Fibroblast of upper back skin (primary cell): ENCODE measurements around the gene ZNF444.
"Not testable (repeated sequence)": the region's sequence is repeated elsewhere in the genome, so short reads cannot be mapped to it uniquely, and the experiment has no call there.

Experiments
- DNase-seq: peaks from one replicate; pipeline ENCODE4 v3.0.0-alpha.2; 2013

ZNF444 gene

DNA sequence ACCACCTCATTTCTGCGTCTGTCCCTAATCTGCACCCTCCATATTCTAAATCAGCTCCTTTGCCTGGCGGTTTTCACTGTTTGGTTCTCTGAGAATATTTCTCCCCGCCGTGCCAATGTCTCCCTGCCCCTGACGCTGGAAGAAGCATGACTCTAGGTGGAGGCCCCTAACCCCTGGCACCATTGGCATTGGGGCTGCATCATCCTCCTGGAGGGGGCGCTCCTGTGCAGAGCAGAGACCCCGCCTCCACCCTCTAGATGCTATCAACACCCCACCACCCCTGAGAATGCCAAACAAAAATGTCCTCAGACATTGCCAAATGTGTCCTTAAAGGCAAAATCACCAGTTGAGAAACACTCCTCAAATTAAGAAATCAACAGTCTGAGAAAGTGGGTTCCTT, 50.0 kb downstream of the ZNF444 start:
- DNase-seq, result no peak

DNA sequence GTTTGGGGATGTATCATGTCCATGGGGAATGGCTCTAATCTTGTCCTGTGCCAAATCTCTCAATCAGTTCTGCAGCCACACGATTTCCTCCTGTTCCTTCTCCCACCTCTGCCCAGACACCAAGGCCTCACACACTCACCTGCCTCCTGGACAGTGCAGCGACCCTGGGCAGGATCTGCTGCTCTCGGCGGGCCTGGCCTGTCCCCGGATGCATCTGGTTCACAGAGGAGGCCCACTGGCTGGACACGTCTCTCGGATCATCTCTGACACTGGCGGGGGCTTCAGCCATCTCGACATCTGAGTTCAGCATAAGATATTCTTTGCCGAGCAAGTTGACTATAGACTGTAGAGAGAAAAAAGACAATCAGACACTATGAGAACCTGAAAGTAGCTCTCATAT, 50.6 kb downstream of the ZNF444 start:
- DNase-seq, result no peak

DNA sequence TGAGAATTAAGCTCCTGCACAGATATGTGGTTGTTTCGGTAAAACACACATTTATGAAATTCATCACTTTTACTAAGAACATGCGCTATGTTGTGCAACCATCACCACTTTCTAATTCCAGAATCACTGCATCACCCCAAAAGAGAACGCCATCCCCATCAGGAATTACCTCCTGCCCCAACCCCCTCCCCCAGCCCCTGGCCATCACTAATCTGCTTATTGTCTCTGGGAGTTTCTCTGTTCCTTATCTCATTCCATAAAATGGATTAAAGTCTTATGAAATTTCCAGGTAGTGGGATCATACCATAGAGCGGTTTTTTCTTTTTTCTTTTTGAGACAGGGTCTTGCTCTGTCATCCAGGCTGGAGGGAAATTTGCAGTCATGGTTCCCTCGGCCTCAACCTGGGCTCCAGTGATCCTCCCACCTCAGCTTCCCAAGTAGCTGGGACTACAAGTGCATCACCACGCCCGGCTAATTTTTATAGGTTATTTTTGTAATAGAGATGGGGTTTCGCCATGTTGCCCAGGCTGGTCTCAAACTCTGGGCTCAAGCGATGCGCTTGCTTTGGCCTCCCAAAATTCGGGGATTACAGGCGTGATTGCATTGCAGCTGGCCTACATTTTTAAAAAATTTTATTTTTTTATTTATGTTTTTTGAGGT, 53.0 kb downstream of the ZNF444 start:
- no peak for DNase-seq

DNA sequence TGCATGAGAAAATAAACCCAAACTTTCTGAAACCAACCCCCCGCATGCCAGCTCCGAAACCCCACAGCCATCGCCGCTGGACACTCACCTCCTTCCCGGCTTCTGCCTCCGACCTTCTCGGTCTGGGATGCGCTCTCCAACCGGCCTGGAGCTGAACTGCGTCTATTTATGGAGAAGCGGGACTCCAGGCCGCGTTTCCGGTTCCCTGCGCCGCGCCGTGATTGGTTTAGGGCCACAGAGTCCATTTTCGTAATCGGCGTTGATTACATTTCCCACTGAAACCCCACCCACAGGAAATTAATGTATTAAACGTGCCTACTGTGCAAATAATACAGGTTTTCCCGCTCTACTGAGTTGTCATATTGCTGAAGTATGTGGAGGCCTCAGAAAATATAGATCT, 56.6 kb downstream of the ZNF444 start, which contains the start of gene ZSCAN5B:
ZSCAN5B (minus strand) TSS at position 138 of the 400 bp plus-strand sequence. CDS start 4,731 bp downstream, outside the sequence.
- DNase-seq, result not testable (repeated sequence)

DNA sequence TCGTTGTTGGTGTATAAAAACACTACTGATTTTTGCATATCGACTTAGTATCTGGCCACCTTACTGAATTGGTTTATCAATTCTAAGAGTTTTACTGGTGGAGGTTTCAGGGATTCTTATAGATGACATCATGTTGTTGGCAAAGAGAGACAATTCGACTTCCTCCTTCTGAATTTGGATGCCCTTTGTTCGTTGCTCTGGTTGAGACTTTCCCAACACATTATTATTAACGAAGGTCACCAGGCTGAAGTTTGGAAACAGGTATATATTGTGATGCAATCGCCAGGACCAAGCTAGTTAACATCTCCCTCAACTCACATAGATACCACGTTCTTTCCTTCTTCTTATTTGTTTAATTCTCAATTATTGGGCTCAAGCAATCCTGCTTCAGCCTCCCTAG, 58.6 kb downstream of the ZNF444 start:
- DNase-seq, result no peak

DNA sequence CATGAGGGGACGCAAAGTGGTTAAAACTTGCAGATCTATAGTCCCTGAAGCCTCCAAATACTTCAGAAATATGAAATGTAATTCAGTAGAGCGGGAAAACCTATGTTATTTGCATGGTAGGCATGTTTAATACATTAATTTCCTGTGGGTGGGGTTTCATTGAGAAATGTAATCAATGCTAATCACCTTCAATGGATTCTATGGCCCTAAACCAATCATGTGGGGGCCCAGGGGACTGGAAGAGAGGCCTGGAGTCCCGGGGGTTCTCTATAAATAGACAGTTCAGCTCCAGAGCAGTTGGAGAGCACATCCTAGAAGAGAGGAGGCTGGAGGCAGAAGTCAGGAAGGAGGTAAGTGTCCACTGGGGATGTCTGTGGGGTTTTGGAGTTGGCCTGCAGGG, 60.9 kb downstream of the ZNF444 start, which contains the start of gene ZSCAN5C:
ZSCAN5C (plus strand) TSS at position 301 of the 400 bp plus-strand sequence. CDS start 3,641 bp downstream, outside the sequence.
- DNase-seq, result no peak

DNA sequence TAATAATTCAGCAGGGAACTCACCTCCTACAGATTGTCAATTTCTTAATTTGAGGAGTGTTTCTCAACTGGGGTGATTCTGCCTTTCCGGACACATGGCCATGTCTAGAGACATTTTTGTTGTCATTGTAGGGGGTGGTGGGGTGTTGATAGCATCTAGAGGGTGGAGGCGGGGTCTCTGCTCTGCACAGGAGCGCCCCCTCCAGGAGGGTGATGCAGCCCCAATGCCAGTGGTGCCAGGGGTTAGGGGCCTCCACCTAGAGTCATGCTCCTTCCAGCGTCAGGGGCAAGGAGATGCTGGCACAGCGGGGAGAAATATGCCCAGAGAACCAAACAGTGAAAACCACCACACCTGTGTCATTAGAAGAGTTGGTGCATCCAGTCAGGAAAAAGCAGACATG, 66.5 kb downstream of the ZNF444 start:
- DNase-seq, result not testable (repeated sequence)

DNA sequence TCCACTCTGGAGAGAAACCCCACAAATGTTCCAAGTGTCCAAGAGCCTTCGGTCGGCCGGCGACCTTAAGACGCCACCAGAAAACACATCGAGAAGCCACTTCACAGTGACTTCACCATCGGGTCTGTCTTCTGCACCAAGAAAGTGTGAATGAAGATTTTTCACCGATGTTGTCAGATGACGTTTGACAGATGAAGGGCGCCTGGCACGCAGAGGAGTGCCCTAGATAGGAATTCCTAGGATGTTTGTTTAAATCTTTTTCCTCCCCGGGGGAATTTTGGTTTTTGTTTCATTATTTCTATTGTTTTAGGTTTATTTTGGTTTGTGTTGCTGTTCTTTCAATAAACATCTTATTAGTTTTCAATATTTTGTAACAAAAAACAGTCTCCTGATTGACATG, 68.0 kb downstream of the ZNF444 start:
- no peak for DNase-seq

DNA sequence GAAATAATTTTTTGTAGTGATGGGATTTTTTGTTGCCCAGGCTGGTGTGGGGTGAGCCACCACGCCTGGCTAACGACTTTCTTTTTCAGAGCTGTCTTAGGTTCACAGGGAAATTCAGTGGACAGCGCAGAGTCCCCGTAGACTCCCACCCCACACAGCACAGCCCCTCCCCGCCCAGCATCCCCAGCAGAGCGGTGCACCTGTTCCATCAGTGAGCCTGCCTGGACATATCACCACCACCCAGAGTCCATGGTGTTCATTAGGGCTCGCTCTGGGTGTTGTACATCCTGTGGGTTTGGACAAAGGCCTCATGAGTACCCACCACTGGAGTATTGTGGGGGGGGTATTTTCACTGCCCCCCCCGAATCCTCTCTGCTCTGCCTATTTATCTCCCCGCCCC, 68.9 kb downstream of the ZNF444 start:
- not testable (repeated sequence) for DNase-seq
